HepG2 (cell line): ENCODE measurements around the gene EFNA4. TPM values are rescaled to one million over a fixed set of nuclear protein-coding genes. Genes with fewer than 3 reads are reported as not detected.
A peak's percentile ranks its signal among the peaks of the same experiment; 100 is the strongest.

Source experiments
- MXD4 ChIP-seq: IDR thresholded peaks from 2 replicates; pipeline ENCODE4 v1.6.1; 2016; ENCODE audit warnings: mild to moderate bottlenecking, missing biosample characterization, missing genetic modification reagents
- PHF21A ChIP-seq: sonication (generic); formaldehyde crosslinking; IDR thresholded peaks from 2 replicates; pipeline ENCODE4 v1.5.0; 2020; ENCODE audit warnings: mild to moderate bottlenecking, missing genetic modification reagents
- ZNF331 ChIP-seq: sonication (generic); formaldehyde crosslinking; IDR thresholded peaks from 2 replicates; pipeline ENCODE4 v1.4.0; 2020; ENCODE audit warnings: missing genetic modification reagents
- polyA plus RNA-seq, 8 experiments: library from polyadenylated mRNA; depleted of rRNA in 3 of 8; stranded (reverse) in 7 of 8; unstranded in 1 of 8; fragments of >200 nt; fragmentation: Illumina TruSeq in 4 of 8; extraction: Trizol in 4 of 8; gene quantifications; 2 replicates each; pipeline versions ENCODE4 v1.2.1 to v1.2.3, GENCODE V29; 2011 to 2016; ENCODE audit warnings: low read depth in 4 of 8, missing spikeins in 1 of 8, mixed read lengths in 1 of 8; ENCODE audit not compliant: insufficient read depth in 1 of 8
- total RNA-seq, 5 experiments: library from RNA; depleted of rRNA; stranded (reverse); fragments of >200 nt; fragmentation: Illumina TruSeq; extraction: Trizol; gene quantifications; 2 replicates each; pipeline ENCODE4 v1.2.3, GENCODE V29; 2016; ENCODE audit warnings: low read depth in 1 of 5
- TF ChIP-seq, protein P1 (sequence below): sonication (generic); formaldehyde crosslinking; IDR thresholded peaks from 2 replicates; pipeline ENCODE4 v1.5.0; 2020; ENCODE audit warnings: mild to moderate bottlenecking, missing genetic modification reagents
- TF ChIP-seq, protein P2 (sequence below): sonication (generic); formaldehyde crosslinking; IDR thresholded peaks from 2 replicates; pipeline ENCODE4 v1.4.0; 2020; ENCODE audit warnings: missing genetic modification reagents
- TF ChIP-seq, protein P3 (sequence below): sonication (generic); formaldehyde crosslinking; conservative IDR thresholded peaks from 2 replicates; pipeline ENCODE4 v1.4.0; 2020; ENCODE audit warnings: mild to moderate bottlenecking, missing genetic modification reagents, moderate library complexity
- TF ChIP-seq, protein P4 (sequence below): sonication (generic); formaldehyde crosslinking; conservative IDR thresholded peaks from 2 replicates; pipeline ENCODE4 v1.4.0; 2020; ENCODE audit warnings: missing genetic modification reagents
- TF ChIP-seq, protein P5 (sequence below), 2 experiments: sonication (generic) in 1 of 2; formaldehyde crosslinking in 1 of 2; IDR thresholded peaks; 2 replicates each; pipeline versions ENCODE4 v1.6.1 to v1.9.0; 2014 to 2022; ENCODE audit warnings: antibody characterized with exemption in 1 of 2, borderline replicate concordance in 1 of 2, inconsistent platforms in 1 of 2, low read depth in 1 of 2, missing genetic modification reagents in 1 of 2

Gene EFNA4
- total and polyA plus RNA-seq, 2 of the 13 experiments (the other 11 are each of a cell fraction or from before 2014, with no cell fraction given) = 12.0 to 17.2 TPM

DNA sequence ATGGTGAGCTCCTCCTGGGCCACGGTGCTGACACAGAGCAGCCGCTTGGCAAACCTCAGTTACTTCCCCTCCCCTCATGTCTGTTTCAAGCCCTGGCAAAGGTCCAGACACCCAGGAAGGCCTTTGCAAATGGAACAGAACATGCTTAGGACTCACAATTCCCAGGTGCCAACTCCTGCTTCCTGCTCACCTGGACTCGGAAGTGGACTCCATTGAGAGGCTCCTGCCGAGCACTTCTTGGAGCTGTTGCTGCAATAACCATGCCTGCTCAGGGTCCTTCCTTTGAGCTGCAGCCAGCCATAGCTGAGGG is 40.7 kb upstream of the EFNA4 start (continued):
- TF ChIP-seq, protein P1, sequence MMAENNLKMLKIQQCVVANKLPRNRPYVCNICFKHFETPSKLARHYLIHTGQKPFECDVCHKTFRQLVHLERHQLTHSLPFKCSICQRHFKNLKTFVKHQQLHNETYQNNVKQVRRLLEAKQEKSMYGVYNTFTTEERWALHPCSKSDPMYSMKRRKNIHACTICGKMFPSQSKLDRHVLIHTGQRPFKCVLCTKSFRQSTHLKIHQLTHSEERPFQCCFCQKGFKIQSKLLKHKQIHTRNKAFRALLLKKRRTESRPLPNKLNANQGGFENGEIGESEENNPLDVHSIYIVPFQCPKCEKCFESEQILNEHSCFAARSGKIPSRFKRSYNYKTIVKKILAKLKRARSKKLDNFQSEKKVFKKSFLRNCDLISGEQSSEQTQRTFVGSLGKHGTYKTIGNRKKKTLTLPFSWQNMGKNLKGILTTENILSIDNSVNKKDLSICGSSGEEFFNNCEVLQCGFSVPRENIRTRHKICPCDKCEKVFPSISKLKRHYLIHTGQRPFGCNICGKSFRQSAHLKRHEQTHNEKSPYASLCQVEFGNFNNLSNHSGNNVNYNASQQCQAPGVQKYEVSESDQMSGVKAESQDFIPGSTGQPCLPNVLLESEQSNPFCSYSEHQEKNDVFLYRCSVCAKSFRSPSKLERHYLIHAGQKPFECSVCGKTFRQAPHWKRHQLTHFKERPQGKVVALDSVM (CRISPR knock-in tag) = no peak; the same call in 1 of the 2 replicates
- TF ChIP-seq, protein P2, sequence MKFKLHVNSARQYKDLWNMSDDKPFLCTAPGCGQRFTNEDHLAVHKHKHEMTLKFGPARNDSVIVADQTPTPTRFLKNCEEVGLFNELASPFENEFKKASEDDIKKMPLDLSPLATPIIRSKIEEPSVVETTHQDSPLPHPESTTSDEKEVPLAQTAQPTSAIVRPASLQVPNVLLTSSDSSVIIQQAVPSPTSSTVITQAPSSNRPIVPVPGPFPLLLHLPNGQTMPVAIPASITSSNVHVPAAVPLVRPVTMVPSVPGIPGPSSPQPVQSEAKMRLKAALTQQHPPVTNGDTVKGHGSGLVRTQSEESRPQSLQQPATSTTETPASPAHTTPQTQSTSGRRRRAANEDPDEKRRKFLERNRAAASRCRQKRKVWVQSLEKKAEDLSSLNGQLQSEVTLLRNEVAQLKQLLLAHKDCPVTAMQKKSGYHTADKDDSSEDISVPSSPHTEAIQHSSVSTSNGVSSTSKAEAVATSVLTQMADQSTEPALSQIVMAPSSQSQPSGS (CRISPR knock-in tag) = no peak
- TF ChIP-seq PHF21A (CRISPR knock-in tag) = no peak
- TF ChIP-seq ZNF331 = 0 out of 2 replicates have a peak, but pooled peaks have one; percentile 25
- TF ChIP-seq, protein P3, sequence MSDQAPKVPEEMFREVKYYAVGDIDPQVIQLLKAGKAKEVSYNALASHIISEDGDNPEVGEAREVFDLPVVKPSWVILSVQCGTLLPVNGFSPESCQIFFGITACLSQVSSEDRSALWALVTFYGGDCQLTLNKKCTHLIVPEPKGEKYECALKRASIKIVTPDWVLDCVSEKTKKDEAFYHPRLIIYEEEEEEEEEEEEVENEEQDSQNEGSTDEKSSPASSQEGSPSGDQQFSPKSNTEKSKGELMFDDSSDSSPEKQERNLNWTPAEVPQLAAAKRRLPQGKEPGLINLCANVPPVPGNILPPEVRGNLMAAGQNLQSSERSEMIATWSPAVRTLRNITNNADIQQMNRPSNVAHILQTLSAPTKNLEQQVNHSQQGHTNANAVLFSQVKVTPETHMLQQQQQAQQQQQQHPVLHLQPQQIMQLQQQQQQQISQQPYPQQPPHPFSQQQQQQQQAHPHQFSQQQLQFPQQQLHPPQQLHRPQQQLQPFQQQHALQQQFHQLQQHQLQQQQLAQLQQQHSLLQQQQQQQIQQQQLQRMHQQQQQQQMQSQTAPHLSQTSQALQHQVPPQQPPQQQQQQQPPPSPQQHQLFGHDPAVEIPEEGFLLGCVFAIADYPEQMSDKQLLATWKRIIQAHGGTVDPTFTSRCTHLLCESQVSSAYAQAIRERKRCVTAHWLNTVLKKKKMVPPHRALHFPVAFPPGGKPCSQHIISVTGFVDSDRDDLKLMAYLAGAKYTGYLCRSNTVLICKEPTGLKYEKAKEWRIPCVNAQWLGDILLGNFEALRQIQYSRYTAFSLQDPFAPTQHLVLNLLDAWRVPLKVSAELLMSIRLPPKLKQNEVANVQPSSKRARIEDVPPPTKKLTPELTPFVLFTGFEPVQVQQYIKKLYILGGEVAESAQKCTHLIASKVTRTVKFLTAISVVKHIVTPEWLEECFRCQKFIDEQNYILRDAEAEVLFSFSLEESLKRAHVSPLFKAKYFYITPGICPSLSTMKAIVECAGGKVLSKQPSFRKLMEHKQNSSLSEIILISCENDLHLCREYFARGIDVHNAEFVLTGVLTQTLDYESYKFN (CRISPR knock-in tag) = 0 out of 2 replicates have a peak, but pooled peaks have one; percentile 27
- TF ChIP-seq, protein P4, sequence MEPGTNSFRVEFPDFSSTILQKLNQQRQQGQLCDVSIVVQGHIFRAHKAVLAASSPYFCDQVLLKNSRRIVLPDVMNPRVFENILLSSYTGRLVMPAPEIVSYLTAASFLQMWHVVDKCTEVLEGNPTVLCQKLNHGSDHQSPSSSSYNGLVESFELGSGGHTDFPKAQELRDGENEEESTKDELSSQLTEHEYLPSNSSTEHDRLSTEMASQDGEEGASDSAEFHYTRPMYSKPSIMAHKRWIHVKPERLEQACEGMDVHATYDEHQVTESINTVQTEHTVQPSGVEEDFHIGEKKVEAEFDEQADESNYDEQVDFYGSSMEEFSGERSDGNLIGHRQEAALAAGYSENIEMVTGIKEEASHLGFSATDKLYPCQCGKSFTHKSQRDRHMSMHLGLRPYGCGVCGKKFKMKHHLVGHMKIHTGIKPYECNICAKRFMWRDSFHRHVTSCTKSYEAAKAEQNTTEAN (CRISPR knock-in tag) = no peak
- TF ChIP-seq MXD4 (CRISPR knock-in tag) = no peak
- TF ChIP-seq, protein P5, sequence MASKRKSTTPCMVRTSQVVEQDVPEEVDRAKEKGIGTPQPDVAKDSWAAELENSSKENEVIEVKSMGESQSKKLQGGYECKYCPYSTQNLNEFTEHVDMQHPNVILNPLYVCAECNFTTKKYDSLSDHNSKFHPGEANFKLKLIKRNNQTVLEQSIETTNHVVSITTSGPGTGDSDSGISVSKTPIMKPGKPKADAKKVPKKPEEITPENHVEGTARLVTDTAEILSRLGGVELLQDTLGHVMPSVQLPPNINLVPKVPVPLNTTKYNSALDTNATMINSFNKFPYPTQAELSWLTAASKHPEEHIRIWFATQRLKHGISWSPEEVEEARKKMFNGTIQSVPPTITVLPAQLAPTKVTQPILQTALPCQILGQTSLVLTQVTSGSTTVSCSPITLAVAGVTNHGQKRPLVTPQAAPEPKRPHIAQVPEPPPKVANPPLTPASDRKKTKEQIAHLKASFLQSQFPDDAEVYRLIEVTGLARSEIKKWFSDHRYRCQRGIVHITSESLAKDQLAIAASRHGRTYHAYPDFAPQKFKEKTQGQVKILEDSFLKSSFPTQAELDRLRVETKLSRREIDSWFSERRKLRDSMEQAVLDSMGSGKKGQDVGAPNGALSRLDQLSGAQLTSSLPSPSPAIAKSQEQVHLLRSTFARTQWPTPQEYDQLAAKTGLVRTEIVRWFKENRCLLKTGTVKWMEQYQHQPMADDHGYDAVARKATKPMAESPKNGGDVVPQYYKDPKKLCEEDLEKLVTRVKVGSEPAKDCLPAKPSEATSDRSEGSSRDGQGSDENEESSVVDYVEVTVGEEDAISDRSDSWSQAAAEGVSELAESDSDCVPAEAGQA (IDR thresholded peaks at IDR 0.05; ENCODE audit: low read depth) = no peak
- TF ChIP-seq, protein P5 (CRISPR knock-in tag; IDR thresholded peaks at IDR 0.05; ENCODE audit: borderline replicate concordance) = no peak
